Liver (tissue), 9 donors: Measurements from ENCODE around the gene RNU6-9. TPM values are rescaled to one million over a fixed set of nuclear protein-coding genes. Genes with fewer than 3 reads are reported as not detected.

Experiments
- DNase-seq: peaks from one replicate; pipeline ENCODE4 v3.0.0-alpha.2; 2017; ENCODE audit warnings: low spot score
- H3K27ac ChIP-seq, 2 donors: one replicate each; pipeline ENCODE4 v1.7.0; 2013; ENCODE audit warnings: inconsistent platforms in 2 of 2, low read length in 2 of 2, control low read depth in 1 of 2, low read depth in 1 of 2, mild to moderate bottlenecking in 1 of 2
- H3K27me3 ChIP-seq, 4 donors: one replicate each; pipeline versions ENCODE4 v1.6.1 to v1.7.0; 2013; ENCODE audit warnings: low read length in 3 of 4, inconsistent platforms in 1 of 4, mild to moderate bottlenecking in 1 of 4, moderate library complexity in 1 of 4; ENCODE audit not compliant: control insufficient read depth in 4 of 4, insufficient read depth in 4 of 4
- H3K36me3 ChIP-seq, 4 donors: one replicate each; pipeline versions ENCODE4 v1.6.1 to v1.7.0; 2013; ENCODE audit warnings: low read length in 3 of 4, mild to moderate bottlenecking in 3 of 4, low read depth in 1 of 4, moderate library complexity in 1 of 4; ENCODE audit not compliant: control insufficient read depth in 4 of 4, insufficient read depth in 3 of 4
- H3K4me1 ChIP-seq, 4 donors: one replicate each; pipeline versions ENCODE4 v1.6.1 to v1.7.0; 2013; ENCODE audit warnings: low read length in 3 of 4, mild to moderate bottlenecking in 3 of 4, moderate library complexity in 1 of 4; ENCODE audit not compliant: control insufficient read depth in 4 of 4, insufficient read depth in 4 of 4
- H3K4me3 ChIP-seq, 3 donors: one replicate each; pipeline versions ENCODE4 v1.6.1 to v1.7.0; 2013; ENCODE audit warnings: low read length in 3 of 3, control low read depth in 1 of 3, low read depth in 1 of 3, mild to moderate bottlenecking in 1 of 3
- H3K9ac ChIP-seq, 2 donors: one replicate each; pipeline ENCODE4 v1.7.0; 2013; ENCODE audit warnings: low read length in 2 of 2, mild to moderate bottlenecking in 2 of 2, moderate library complexity in 2 of 2, control low read depth in 1 of 2, low read depth in 1 of 2
- H3K9me3 ChIP-seq, 4 donors: one replicate each; pipeline versions ENCODE4 v1.6.1 to v1.7.0; 2013; ENCODE audit warnings: low read length in 3 of 4; ENCODE audit not compliant: control insufficient read depth in 4 of 4
- EGR1 ChIP-seq, 2 donors: IDR thresholded peaks; 2 replicates each; pipeline ENCODE4 v1.6.1; 2016 to 2018; ENCODE audit warnings: antibody characterized with exemption in 2 of 2, low read depth in 2 of 2
- FOXA1 ChIP-seq: IDR thresholded peaks from 2 replicates; pipeline ENCODE4 v1.6.1; 2016; ENCODE audit warnings: antibody characterized with exemption
- FOXA2 ChIP-seq: IDR thresholded peaks from 2 replicates; pipeline ENCODE4 v1.6.1; 2016; ENCODE audit warnings: antibody characterized with exemption
- GABPA ChIP-seq, 2 donors: IDR thresholded peaks in 1 of 2; conservative IDR thresholded peaks in 1 of 2; 2 replicates each; pipeline ENCODE4 v1.6.1; 2016; ENCODE audit warnings: antibody characterized with exemption in 2 of 2, mild to moderate bottlenecking in 1 of 2, moderate library complexity in 1 of 2
- HNF4A ChIP-seq, 2 donors: conservative IDR thresholded peaks; 2 replicates each; pipeline ENCODE4 v1.6.1; 2016; ENCODE audit warnings: antibody characterized with exemption in 2 of 2, mild to moderate bottlenecking in 2 of 2
- HNF4G ChIP-seq: IDR thresholded peaks from 2 replicates; pipeline ENCODE4 v1.6.1; 2016; ENCODE audit warnings: antibody characterized with exemption
- JUND ChIP-seq, 2 donors: IDR thresholded peaks; 2 replicates each; pipeline ENCODE4 v1.6.1; 2016; ENCODE audit warnings: antibody characterized with exemption in 2 of 2
- MAX ChIP-seq: IDR thresholded peaks from 2 replicates; pipeline ENCODE4 v1.6.1; 2016; ENCODE audit warnings: antibody characterized with exemption
- NR2F2 ChIP-seq: IDR thresholded peaks from 2 replicates; pipeline ENCODE4 v1.6.1; 2016; ENCODE audit warnings: antibody characterized with exemption
- REST ChIP-seq: IDR thresholded peaks from 2 replicates; pipeline ENCODE4 v1.6.1; 2016; ENCODE audit warnings: antibody characterized with exemption, mild to moderate bottlenecking
- RXRA ChIP-seq, 2 donors: IDR thresholded peaks; 2 replicates each; pipeline ENCODE4 v1.6.1; 2017 to 2018; ENCODE audit warnings: antibody characterized with exemption in 2 of 2, mild to moderate bottlenecking in 1 of 2
- SP1 ChIP-seq: IDR thresholded peaks from 2 replicates; pipeline ENCODE4 v1.6.1; 2018; ENCODE audit warnings: antibody characterized with exemption, mild to moderate bottlenecking
- TAF1 ChIP-seq: conservative IDR thresholded peaks from 2 replicates; pipeline ENCODE4 v1.6.1; 2016; ENCODE audit warnings: antibody characterized with exemption, mild to moderate bottlenecking
- YY1 ChIP-seq: IDR thresholded peaks from 2 replicates; pipeline ENCODE4 v1.6.1; 2016; ENCODE audit warnings: antibody characterized with exemption, mild to moderate bottlenecking
- WGBS: extraction: QIAGEN DNeasy Blood & Tissue Kit; methylation state at CpG from one replicate; pipeline ENCODE4 v1.1.7; 2013; 5-methylcytosine and 5-hydroxymethylcytosine counted together
- polyA plus RNA-seq, 2 donors: library from polyadenylated mRNA; stranded (reverse) in 1 of 2; unstranded in 1 of 2; fragments of 200-250 nt in 1 of 2; fragments of >200 nt in 1 of 2; fragmentation: Nextera tagmentation in 1 of 2; extraction: Ambion mirVana in 1 of 2; gene quantifications; one replicate each; pipeline versions ENCODE4 v1.2.1 to v1.2.3, GENCODE V29; 2013 to 2015
- total RNA-seq, 2 donors: library from RNA; depleted of rRNA; stranded (reverse); fragments of >200 nt; gene quantifications; one replicate each; pipeline ENCODE4 v1.2.3, GENCODE V29; 2014
- TF ChIP-seq, protein P1 (sequence below): IDR thresholded peaks from 2 replicates; pipeline ENCODE4 v1.6.1; 2016; ENCODE audit warnings: antibody characterized with exemption
- TF ChIP-seq, protein P2 (sequence below): IDR thresholded peaks from 2 replicates; pipeline ENCODE4 v1.6.1; 2016; ENCODE audit warnings: antibody characterized with exemption
- TF ChIP-seq, protein P3 (sequence below): fragments of 150-350 bp; IDR thresholded peaks from 2 replicates; pipeline ENCODE4 v1.5.1; 2017; ENCODE audit warnings: improper control_type of control experiment, low read depth, low read length; ENCODE audit not compliant: missing input control
- donor health status: healthy.
- donor health status: healthy.
- donor health status: healthy.
- donor health status: healthy.
- donor health status: healthy.

The RNU6-9 gene
- total and polyA plus RNA-seq, 4 donors = not detected

DNA sequence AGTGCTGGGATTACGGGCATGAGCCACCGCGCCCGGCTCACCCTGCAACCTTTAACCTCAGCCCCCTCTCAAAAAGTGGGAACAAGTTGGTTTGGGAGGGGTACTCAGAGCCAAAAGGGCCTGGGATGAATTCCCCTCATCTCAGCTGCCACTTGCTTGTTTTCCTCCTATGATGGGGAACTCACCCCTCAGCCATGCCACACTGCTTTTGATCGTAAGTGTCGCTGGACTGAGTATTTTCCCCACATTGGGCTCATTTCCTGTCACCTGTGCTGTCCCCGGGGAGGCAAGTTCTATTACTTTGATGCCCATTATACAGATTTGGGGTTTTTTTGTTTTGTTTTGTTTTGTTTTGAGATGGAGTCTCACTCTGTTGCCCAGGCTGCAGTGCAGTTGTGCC is 13.2 kb downstream of the RNU6-9 start:
- Histone ChIP-seq H3K9me3 (no peaks in the 10 kb centered on the region), H3K36me3 (peaks cover 0 to 5% (median 0%) of the 10 kb centered on the region in 4 donors), H3K4me1 (peaks cover 9 to 14% (median 10%) of the 10 kb centered on the region in 4 donors), H3K4me3 (no peak overlapping the region), H3K27ac (no peak overlapping the region), H3K9ac (no peak overlapping the region), H3K27me3 (no peaks in the 10 kb centered on the region)
- DNase-seq = no peak
- 96% methylated on average over 7 of the region's 7 CpGs for WGBS
- TF ChIP-seq, protein P1, sequence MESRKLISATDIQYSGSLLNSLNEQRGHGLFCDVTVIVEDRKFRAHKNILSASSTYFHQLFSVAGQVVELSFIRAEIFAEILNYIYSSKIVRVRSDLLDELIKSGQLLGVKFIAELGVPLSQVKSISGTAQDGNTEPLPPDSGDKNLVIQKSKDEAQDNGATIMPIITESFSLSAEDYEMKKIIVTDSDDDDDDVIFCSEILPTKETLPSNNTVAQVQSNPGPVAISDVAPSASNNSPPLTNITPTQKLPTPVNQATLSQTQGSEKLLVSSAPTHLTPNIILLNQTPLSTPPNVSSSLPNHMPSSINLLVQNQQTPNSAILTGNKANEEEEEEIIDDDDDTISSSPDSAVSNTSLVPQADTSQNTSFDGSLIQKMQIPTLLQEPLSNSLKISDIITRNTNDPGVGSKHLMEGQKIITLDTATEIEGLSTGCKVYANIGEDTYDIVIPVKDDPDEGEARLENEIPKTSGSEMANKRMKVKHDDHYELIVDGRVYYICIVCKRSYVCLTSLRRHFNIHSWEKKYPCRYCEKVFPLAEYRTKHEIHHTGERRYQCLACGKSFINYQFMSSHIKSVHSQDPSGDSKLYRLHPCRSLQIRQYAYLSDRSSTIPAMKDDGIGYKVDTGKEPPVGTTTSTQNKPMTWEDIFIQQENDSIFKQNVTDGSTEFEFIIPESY = no peak
- no peak for TF ChIP-seq EGR1 (IDR thresholded peaks at IDR 0.05; ENCODE audit: low read depth in 2 of 2)
- TF ChIP-seq REST = no peak
- no peak for TF ChIP-seq YY1
- TF ChIP-seq, protein P2, sequence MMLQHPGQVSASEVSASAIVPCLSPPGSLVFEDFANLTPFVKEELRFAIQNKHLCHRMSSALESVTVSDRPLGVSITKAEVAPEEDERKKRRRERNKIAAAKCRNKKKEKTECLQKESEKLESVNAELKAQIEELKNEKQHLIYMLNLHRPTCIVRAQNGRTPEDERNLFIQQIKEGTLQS = no peak
- TF ChIP-seq TAF1 = no peak
- TF ChIP-seq SP1 = no peak
- TF ChIP-seq, protein P3, sequence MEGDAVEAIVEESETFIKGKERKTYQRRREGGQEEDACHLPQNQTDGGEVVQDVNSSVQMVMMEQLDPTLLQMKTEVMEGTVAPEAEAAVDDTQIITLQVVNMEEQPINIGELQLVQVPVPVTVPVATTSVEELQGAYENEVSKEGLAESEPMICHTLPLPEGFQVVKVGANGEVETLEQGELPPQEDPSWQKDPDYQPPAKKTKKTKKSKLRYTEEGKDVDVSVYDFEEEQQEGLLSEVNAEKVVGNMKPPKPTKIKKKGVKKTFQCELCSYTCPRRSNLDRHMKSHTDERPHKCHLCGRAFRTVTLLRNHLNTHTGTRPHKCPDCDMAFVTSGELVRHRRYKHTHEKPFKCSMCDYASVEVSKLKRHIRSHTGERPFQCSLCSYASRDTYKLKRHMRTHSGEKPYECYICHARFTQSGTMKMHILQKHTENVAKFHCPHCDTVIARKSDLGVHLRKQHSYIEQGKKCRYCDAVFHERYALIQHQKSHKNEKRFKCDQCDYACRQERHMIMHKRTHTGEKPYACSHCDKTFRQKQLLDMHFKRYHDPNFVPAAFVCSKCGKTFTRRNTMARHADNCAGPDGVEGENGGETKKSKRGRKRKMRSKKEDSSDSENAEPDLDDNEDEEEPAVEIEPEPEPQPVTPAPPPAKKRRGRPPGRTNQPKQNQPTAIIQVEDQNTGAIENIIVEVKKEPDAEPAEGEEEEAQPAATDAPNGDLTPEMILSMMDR = no peak
- no peak for TF ChIP-seq JUND (IDR thresholded peaks at IDR 0.05)
- no peak for TF ChIP-seq HNF4A (conservative IDR thresholded peaks at IDR 0.05)
- no peak for TF ChIP-seq MAX
- TF ChIP-seq NR2F2 = no peak
- TF ChIP-seq RXRA (IDR thresholded peaks at IDR 0.05) = no peak
- TF ChIP-seq GABPA (IDR thresholded peaks at IDR 0.05 in 1 of 2, conservative IDR thresholded peaks at IDR 0.05 in 1 of 2) = no peak
- TF ChIP-seq HNF4G = no peak
- TF ChIP-seq FOXA2 = no peak
- TF ChIP-seq FOXA1 = no peak
